ENCODE measurements around the gene PNPLA4.

Gene PNPLA4, protein sequence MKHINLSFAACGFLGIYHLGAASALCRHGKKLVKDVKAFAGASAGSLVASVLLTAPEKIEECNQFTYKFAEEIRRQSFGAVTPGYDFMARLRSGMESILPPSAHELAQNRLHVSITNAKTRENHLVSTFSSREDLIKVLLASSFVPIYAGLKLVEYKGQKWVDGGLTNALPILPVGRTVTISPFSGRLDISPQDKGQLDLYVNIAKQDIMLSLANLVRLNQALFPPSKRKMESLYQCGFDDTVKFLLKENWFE

DNA sequence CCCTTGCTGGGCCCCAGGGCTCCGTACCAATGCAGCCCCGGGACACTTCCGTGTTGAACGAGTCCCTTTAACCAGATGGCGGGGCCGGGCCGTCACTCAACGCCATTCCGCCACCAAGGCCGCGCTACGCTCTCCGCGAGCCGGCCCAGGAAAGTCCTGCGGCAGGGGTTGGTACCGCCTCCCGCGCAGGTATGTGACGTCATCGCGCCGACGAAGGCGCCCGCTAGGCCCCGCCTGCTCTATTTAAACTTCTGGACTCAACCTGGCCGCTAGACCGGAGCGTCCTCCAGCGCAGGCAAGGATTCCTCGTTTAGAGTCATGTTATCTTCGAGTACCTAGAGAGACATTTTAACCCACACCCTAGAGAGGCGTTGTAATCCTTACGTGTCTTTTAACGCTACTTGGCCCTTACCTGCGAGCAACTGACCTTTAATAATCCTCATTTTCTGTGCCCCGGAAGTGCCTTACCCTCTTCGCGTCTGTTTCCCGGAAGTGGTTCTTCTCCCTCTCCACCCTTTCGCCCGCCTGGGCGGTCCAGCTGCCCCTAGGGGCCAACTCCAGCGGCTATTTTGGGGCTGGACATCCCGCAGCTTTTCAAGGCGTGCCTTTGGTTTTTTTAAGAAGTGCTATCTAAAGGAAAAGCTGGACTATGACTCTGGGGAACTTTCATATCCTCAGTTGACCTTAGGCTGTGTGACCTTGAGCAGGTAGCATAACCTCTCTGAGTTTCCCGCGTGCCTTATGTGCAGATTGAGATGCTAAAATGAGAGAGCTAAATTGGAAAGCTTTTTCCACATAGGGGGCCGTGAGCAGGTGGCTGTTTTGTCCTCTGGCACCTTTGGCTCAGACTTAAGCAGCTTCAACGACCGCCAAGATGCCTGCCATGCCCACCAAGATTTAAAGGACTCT, at the start of gene PNPLA4:
Gene PNPLA4 (minus strand): TSS at position 155 of the 909 bp plus-strand sequence. CDS start 1,294 bp downstream, outside the sequence.
- DNase-seq, result no peak

DNA sequence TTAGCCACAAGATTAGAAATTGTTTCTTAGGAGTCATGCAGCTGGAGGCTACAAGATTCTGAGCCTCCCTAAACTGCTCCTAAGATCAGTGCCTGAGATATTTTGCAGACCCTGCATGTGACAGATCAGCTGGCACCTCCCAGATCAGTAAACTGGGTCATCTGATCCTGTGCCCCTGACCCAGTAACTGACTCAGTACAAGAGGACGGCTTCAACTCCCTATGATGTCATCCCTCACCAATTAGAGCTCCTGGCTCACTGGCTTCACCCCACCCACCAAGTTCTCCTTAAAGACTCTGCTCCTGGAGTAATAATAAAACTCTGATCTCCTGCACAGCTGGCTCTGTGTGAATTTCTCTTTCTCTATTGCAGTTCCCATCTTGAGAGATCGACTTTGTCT, 45.4 kb upstream of the PNPLA4 start:
- peak; percentile 15 for DNase-seq

GRCh38 chrX:7970428-7970827, 43.2 kb upstream of the PNPLA4 start:
- DNase-seq, result no peak

DNA sequence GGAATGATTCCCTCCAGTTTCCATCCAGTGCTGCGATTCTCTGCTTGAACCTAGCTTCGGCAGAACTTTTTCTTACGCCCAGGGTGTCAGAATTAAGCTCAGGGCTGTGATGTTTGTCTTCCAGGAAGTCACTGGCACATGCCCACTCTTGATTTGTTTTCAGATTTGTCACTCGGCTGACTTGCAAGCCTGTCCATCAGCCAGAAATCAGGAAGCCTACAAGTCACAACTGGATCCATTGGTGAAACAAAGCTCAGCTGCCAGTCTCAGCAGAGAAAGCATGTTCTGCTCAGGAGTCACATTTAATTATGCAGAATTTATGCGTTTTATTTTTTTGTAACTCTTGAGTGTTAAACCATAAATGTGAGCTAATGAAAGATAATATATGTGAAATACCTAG, 38.2 kb upstream of the PNPLA4 start:
- DNase-seq, result no peak

- DNase-seq, result no peak
These were observed 33.0 kb upstream of the PNPLA4 start for GRCh38 chrX:7960246-7960645.

DNA sequence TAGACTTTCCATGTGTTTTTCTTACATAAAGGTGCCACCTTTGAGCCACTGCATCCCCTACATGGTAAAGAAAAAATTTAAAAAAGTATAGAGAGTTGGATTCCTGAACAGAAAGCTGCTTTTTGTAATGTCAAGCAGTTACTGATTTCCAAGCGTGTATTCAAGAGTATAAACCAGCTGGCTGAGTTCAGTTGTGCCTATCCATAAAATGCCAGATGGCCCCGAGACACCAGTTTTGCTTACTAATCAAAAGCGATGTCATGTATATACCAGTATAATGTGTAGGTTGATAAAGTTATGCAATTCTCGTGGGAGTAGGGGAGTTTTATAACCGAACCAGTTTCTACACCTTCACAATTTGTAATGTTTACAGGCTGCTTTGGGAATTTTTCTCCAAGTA, 26.2 kb upstream of the PNPLA4 start:
- peak; percentile 64 for DNase-seq

DNA sequence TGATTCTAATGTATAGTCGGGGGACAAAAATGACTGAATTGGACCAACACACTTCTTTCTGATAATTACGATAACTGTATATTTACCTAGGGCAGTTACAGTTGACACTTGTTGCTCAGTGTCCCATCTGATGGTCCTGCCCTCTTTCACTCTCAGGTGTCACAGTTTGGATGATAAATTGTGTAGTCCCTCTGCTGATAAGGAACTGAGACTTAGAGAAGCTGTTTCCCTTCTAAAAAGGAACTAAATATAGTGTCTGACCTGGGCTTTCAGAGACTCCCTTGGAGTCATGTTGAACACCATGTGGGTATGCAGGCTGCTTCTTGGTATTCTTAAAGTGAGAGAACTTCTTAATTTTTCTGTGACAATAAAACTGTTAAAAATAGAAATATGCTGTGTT, 23.7 kb upstream of the PNPLA4 start:
- no peak for DNase-seq

DNA sequence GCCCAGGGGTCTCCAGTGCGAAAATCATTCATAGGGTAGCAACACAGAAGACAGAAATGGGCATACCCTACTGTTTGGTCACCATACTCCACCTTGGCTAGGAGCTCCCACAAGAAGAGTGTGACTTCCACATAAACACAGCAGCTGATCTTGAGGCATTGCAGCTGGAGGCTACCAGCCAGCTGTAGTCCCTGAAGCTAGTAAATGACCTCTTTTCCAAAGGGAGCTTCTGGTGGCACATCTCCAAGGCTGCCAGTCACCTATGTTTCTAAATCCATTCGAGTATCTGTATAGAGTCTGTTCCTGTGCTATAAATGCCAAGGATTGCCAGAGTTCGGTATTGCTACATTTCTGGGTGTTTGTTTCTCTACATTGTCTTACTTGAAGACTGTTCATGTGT, 21.3 kb upstream of the PNPLA4 start:
- DNase-seq, result no peak

DNA sequence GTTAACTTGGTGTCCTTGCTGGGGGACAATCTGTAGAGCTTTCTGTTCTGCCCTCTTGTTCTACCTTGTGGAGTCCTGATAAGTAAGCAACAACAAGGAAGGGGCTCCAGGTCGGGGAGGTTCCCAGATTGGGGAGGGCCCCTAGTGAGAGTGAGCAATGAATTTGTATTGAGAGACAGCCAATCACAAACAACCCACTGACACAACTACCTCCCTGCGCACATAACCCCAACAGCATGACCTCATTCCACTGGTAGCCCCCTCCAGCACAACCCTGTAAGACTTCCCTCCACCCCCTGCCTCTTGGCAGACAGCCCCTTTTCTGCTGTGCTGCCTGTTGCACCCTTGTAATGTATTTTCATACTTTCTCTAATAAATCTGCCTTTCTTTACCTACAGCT, 19.7 kb upstream of the PNPLA4 start:
- DNase-seq, result no peak

- DNase-seq, result no peak
These were observed 16.5 kb upstream of the PNPLA4 start for GRCh38 chrX:7943600-7944245.

- peak; percentile 57 for DNase-seq
These were observed 14.3 kb upstream of the PNPLA4 start for GRCh38 chrX:7941390-7942042.

DNA sequence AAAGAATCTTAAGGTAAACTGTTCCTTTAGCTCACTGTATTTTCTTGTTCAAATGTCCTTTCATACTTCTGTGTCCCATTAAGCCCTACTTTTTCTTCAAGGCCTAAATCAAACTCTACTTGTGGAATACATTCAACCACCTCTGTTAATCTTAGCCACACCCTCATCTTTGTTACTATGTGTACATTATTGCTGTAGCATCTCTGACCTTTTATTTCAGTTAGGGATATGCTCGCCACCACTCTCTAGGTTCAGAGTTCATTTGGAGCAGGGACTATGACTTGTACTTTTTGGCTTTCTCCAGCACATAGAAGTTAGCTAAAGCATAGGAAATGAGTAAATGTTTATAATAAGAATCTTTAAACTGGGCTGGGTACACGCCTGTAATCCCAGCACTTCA, 6.8 kb upstream of the PNPLA4 start:
- no peak for DNase-seq

DNA sequence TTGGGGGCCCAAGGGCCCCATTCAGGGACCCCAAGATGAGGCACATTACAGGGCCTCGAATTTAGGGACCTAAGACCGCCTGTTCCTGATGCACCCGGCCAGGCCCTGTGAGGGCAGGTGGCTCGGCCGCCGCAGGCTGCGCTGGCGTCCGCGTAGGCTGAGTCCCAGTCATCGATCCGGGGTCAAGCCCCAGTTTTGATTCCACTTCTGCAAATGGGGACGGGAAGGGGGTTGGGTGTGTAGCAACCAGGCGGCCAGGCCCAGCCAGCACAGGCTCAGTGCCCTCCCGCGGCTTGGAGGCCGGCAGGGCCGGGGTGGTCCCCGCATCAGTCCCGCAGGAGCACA, 327 bp downstream of the PNPLA4 start:
- DNase-seq, result no peak

DNA sequence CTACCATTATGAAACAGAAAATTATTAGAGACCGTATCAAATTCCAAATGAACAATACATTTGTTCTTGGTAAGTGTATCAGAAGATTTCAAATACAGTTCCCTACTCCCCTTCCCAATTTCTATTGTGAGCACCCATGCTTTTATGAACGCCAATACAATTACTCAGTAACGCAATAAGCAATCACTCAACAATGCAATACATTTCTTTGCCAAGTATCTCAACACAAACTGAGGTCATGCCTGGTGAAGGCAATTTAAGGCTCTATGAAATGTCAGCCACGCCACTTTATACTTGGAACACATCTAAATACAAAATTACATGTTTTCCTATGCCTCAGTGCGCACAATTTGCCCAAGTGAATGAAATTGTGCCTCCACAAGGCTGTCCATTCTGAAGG, 712 bp downstream of the PNPLA4 start:
- no peak for DNase-seq

GRCh38 chrX:7925867-7926472, 1.2 kb downstream of the PNPLA4 start:
- peak; percentile 74 for DNase-seq

DNA sequence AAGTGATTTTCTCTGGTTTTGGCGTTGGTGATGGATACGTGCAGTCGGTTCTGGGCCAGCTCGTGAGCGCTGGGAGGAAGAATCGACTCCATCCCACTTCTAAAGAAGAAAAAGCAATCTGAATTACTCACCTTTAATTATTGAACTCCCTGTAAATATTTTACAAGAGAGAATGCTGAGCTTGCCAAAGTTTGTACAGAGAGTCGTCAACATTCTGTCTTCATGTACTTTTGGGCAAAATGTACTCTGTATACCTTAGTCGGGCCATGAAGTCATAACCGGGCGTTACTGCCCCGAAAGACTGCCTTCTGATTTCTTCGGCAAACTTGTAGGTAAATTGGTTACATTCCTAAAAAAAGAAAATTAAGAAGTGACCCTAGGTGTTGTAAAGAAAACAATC, 5.5 kb downstream of the PNPLA4 start:
- DNase-seq, result no peak

DNA sequence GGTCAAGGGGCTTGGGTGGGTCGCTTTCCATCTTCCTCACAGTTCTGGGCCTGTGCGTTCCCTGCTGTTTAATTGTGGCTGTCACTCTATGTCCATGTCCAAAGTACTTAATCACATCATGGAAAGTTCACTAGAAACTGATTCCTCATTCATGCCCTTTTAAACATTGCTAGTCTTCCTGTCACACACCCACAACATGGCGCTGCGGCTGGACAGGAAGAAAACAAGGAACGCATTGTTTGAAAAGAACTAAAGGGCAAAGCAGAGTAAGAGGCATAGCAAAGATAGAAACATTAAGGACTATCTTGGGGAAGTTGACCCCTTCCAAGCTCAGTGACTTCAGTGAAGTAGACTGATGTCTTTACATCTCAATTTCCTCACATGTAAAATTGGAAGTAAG, 18.4 kb downstream of the PNPLA4 start:
- DNase-seq, result no peak

GRCh38 chrX:7904562-7904961, 22.7 kb downstream of the PNPLA4 start:
- DNase-seq, result no peak

DNA sequence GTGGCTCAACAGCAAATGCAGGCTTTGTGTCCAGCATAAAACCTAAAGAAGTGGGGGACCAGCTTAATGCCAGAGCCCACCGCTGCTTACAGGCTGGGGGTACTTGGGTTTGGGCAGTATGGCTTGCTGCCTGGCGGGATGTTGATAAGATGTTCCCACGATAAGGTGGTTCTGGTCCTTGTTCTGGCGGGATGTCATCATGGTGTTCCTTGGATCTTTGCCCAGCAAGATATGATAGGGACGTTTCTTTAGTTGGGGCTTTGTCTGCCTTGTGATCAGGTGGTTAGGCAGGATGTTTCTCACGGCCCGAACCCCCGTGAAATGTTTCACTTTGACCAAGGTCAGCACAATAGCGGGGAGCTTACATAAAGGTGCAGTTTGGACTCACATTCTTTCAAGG, 35.3 kb downstream of the PNPLA4 start:
- no peak for DNase-seq

GRCh38 chrX:7889680-7890079, 37.5 kb downstream of the PNPLA4 start:
- DNase-seq, result no peak

GRCh38 chrX:7889135-7889534, 38.1 kb downstream of the PNPLA4 start:
- no peak for DNase-seq

GRCh38 chrX:7876957-7877356, 50.3 kb downstream of the PNPLA4 start:
- no peak for DNase-seq

- no peak for DNase-seq
These were observed 55.2 kb downstream of the PNPLA4 start for GRCh38 chrX:7872042-7872441.
